ENCODE data around the gene SLC39A11.

DNA sequence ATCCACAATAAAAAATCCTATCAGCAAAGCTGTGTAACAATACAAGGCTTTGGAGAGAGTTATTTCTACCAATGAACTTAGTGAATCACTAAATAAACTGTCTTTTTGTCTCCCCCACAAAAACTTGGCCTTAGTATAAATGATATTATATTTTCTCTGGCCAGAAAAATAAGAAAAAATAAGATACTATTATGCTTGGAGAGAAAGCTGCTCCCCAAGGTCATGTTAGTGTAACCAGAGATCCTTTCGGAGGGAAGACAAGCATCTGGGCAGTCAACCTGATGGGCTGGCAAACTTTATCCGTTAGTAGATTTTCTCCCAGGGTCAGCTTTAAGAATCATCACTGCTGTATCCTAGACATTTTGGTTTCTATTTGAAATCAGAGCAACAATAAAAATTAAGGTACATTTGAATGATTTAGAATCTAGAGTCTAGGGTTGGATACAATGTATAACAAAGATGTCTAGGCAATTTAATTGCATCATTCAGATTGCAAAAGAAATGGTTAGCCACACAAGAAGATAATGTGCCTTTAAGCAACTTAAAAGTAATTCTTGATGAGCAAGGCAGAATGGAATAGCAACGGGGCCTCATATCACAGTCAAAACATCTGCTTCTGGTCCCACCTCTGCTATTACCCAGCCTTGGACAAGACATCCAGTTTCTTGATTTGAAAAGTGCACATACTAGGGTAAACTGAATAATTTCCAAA is 280.4 kb downstream of the SLC39A11 start:
- TF ChIP-seq, protein P1, sequence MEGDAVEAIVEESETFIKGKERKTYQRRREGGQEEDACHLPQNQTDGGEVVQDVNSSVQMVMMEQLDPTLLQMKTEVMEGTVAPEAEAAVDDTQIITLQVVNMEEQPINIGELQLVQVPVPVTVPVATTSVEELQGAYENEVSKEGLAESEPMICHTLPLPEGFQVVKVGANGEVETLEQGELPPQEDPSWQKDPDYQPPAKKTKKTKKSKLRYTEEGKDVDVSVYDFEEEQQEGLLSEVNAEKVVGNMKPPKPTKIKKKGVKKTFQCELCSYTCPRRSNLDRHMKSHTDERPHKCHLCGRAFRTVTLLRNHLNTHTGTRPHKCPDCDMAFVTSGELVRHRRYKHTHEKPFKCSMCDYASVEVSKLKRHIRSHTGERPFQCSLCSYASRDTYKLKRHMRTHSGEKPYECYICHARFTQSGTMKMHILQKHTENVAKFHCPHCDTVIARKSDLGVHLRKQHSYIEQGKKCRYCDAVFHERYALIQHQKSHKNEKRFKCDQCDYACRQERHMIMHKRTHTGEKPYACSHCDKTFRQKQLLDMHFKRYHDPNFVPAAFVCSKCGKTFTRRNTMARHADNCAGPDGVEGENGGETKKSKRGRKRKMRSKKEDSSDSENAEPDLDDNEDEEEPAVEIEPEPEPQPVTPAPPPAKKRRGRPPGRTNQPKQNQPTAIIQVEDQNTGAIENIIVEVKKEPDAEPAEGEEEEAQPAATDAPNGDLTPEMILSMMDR (IDR thresholded peaks at IDR 0.05): no peak
- TF ChIP-seq PRRX2 (CRISPR knock-in tag; IDR thresholded peaks at IDR 0.05) (no peak), RELA (CRISPR knock-in tag; IDR thresholded peaks at IDR 0.05; ENCODE audit: borderline replicate concordance) (no peak), GABPB1 (CRISPR knock-in tag; IDR thresholded peaks at IDR 0.05) (no peak), NR1H2 (CRISPR knock-in tag; IDR thresholded peaks at IDR 0.05) (no peak), TP53 (CRISPR knock-in tag; IDR thresholded peaks at IDR 0.05) (no peak)
- TF ChIP-seq, protein P2, sequence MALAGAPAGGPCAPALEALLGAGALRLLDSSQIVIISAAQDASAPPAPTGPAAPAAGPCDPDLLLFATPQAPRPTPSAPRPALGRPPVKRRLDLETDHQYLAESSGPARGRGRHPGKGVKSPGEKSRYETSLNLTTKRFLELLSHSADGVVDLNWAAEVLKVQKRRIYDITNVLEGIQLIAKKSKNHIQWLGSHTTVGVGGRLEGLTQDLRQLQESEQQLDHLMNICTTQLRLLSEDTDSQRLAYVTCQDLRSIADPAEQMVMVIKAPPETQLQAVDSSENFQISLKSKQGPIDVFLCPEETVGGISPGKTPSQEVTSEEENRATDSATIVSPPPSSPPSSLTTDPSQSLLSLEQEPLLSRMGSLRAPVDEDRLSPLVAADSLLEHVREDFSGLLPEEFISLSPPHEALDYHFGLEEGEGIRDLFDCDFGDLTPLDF (CRISPR knock-in tag; IDR thresholded peaks at IDR 0.05): no peak
- TF ChIP-seq, protein P3, sequence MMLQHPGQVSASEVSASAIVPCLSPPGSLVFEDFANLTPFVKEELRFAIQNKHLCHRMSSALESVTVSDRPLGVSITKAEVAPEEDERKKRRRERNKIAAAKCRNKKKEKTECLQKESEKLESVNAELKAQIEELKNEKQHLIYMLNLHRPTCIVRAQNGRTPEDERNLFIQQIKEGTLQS (CRISPR knock-in tag; conservative IDR thresholded peaks at IDR 0.05): no peak
- TF ChIP-seq, protein P4, sequence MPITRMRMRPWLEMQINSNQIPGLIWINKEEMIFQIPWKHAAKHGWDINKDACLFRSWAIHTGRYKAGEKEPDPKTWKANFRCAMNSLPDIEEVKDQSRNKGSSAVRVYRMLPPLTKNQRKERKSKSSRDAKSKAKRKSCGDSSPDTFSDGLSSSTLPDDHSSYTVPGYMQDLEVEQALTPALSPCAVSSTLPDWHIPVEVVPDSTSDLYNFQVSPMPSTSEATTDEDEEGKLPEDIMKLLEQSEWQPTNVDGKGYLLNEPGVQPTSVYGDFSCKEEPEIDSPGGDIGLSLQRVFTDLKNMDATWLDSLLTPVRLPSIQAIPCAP (CRISPR knock-in tag; IDR thresholded peaks at IDR 0.05): no peak
- TF ChIP-seq, protein P5, sequence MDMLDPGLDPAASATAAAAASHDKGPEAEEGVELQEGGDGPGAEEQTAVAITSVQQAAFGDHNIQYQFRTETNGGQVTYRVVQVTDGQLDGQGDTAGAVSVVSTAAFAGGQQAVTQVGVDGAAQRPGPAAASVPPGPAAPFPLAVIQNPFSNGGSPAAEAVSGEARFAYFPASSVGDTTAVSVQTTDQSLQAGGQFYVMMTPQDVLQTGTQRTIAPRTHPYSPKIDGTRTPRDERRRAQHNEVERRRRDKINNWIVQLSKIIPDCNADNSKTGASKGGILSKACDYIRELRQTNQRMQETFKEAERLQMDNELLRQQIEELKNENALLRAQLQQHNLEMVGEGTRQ (CRISPR knock-in tag; IDR thresholded peaks at IDR 0.05): no peak
- TF ChIP-seq, protein P6, sequence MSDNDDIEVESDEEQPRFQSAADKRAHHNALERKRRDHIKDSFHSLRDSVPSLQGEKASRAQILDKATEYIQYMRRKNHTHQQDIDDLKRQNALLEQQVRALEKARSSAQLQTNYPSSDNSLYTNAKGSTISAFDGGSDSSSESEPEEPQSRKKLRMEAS (CRISPR knock-in tag; IDR thresholded peaks at IDR 0.05): no peak
